ENCODE results near the gene ADCK1. TPM values are rescaled to one million over a fixed set of nuclear protein-coding genes. Genes with fewer than 3 reads are reported as not detected.

Gene ADCK1
- polyA plus RNA-seq, 1 donor from 2014 or later: 13.6 TPM

GRCh38 chr14:77965919-77966435 is 166.1 kb downstream of the ADCK1 start:
- no peaks in the 10 kb centered on the region for H3K9me3 ChIP-seq (ENCODE audit: low read length)
- no peaks in the 10 kb centered on the region for H3K36me3 ChIP-seq (ENCODE audit: insufficient read depth, low read length)
- H3K9ac ChIP-seq (ENCODE audit: low read length): peak overlapping the region; percentile 20
- no peaks in the 10 kb centered on the region for H3F3A ChIP-seq (ENCODE audit: insufficient read depth, low read length, poor library complexity, severe bottlenecking)
- peaks cover 6% of the 10 kb centered on the region for H3K27me3 ChIP-seq (ENCODE audit: insufficient read depth, low read depth, low read length)
- H3K4me2 ChIP-seq (ENCODE audit: low read length): no peak overlapping the region
- peak overlapping the region; percentile 48 for H3K4me3 ChIP-seq (ENCODE audit: low read length)
- no peaks in the 10 kb centered on the region for H3K79me2 ChIP-seq (replicated peaks; ENCODE audit: insufficient read depth, low read length)
- TF ChIP-seq, protein P1, sequence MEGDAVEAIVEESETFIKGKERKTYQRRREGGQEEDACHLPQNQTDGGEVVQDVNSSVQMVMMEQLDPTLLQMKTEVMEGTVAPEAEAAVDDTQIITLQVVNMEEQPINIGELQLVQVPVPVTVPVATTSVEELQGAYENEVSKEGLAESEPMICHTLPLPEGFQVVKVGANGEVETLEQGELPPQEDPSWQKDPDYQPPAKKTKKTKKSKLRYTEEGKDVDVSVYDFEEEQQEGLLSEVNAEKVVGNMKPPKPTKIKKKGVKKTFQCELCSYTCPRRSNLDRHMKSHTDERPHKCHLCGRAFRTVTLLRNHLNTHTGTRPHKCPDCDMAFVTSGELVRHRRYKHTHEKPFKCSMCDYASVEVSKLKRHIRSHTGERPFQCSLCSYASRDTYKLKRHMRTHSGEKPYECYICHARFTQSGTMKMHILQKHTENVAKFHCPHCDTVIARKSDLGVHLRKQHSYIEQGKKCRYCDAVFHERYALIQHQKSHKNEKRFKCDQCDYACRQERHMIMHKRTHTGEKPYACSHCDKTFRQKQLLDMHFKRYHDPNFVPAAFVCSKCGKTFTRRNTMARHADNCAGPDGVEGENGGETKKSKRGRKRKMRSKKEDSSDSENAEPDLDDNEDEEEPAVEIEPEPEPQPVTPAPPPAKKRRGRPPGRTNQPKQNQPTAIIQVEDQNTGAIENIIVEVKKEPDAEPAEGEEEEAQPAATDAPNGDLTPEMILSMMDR (IDR thresholded peaks at IDR 0.05; ENCODE audit: poor library complexity, severe bottlenecking): no peak
- TF ChIP-seq, protein P2, sequence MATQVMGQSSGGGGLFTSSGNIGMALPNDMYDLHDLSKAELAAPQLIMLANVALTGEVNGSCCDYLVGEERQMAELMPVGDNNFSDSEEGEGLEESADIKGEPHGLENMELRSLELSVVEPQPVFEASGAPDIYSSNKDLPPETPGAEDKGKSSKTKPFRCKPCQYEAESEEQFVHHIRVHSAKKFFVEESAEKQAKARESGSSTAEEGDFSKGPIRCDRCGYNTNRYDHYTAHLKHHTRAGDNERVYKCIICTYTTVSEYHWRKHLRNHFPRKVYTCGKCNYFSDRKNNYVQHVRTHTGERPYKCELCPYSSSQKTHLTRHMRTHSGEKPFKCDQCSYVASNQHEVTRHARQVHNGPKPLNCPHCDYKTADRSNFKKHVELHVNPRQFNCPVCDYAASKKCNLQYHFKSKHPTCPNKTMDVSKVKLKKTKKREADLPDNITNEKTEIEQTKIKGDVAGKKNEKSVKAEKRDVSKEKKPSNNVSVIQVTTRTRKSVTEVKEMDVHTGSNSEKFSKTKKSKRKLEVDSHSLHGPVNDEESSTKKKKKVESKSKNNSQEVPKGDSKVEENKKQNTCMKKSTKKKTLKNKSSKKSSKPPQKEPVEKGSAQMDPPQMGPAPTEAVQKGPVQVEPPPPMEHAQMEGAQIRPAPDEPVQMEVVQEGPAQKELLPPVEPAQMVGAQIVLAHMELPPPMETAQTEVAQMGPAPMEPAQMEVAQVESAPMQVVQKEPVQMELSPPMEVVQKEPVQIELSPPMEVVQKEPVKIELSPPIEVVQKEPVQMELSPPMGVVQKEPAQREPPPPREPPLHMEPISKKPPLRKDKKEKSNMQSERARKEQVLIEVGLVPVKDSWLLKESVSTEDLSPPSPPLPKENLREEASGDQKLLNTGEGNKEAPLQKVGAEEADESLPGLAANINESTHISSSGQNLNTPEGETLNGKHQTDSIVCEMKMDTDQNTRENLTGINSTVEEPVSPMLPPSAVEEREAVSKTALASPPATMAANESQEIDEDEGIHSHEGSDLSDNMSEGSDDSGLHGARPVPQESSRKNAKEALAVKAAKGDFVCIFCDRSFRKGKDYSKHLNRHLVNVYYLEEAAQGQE (IDR thresholded peaks at IDR 0.05; ENCODE audit: borderline replicate concordance): no peak
- TF ChIP-seq RAD21 (conservative IDR thresholded peaks at IDR 0.05) (no peak), POLR2AphosphoS5 (IDR thresholded peaks at IDR 0.05) (no peak), MXI1 (conservative IDR thresholded peaks at IDR 0.05; ENCODE audit: poor library complexity, severe bottlenecking) (no peak), SMC3 (conservative IDR thresholded peaks at IDR 0.05; ENCODE audit: poor library complexity) (no peak), TAF1 (IDR thresholded peaks at IDR 0.05; ENCODE audit: low read depth) (no peak)
- H3K9me2 ChIP-seq (ENCODE audit: insufficient read depth, low read length): no peaks in the 10 kb centered on the region
- H4K20me1 ChIP-seq (ENCODE audit: insufficient read depth): no peaks in the 10 kb centered on the region
- no peak overlapping the region for H2AFZ ChIP-seq (ENCODE audit: low read depth, low read length)
- H3K27ac ChIP-seq (ENCODE audit: low read length): no peak overlapping the region

- Histone ChIP-seq H3F3A (ENCODE audit: insufficient read depth, low read length, poor library complexity, severe bottlenecking) (no peaks in the 10 kb centered on the region), H3K9ac (ENCODE audit: low read length) (no peak overlapping the region), H4K20me1 (ENCODE audit: insufficient read depth) (no peaks in the 10 kb centered on the region), H2AFZ (ENCODE audit: low read depth, low read length) (no peak overlapping the region), H3K9me2 (ENCODE audit: insufficient read depth, low read length) (no peaks in the 10 kb centered on the region), H3K36me3 (ENCODE audit: insufficient read depth, low read length) (no peaks in the 10 kb centered on the region), H3K27me3 (ENCODE audit: insufficient read depth, low read depth, low read length) (peaks cover 6% of the 10 kb centered on the region), H3K9me3 (ENCODE audit: low read length) (no peaks in the 10 kb centered on the region), H3K4me2 (ENCODE audit: low read length) (no peak overlapping the region), H3K27ac (ENCODE audit: low read length) (no peak overlapping the region), H3K79me2 (replicated peaks; ENCODE audit: insufficient read depth, low read length) (no peaks in the 10 kb centered on the region), H3K4me3 (ENCODE audit: low read length) (no peak overlapping the region)
- TF ChIP-seq, protein P1 (IDR thresholded peaks at IDR 0.05; ENCODE audit: poor library complexity, severe bottlenecking): no peak
- TF ChIP-seq, protein P2 (IDR thresholded peaks at IDR 0.05; ENCODE audit: borderline replicate concordance): no peak
- TF ChIP-seq POLR2AphosphoS5 (IDR thresholded peaks at IDR 0.05): no peak
- TF ChIP-seq SMC3 (conservative IDR thresholded peaks at IDR 0.05; ENCODE audit: poor library complexity): no peak
- TF ChIP-seq MXI1 (conservative IDR thresholded peaks at IDR 0.05; ENCODE audit: poor library complexity, severe bottlenecking): no peak
- no peak for TF ChIP-seq TAF1 (IDR thresholded peaks at IDR 0.05; ENCODE audit: low read depth)
- no peak for TF ChIP-seq RAD21 (conservative IDR thresholded peaks at IDR 0.05)
- TF ChIP-seq EP300 (conservative IDR thresholded peaks at IDR 0.05; ENCODE audit: poor library complexity, severe bottlenecking): no peak
- no peak for TF ChIP-seq EZH2 (IDR thresholded peaks at IDR 0.05; ENCODE audit: borderline replicate concordance, insufficient read depth, low read length, poor library complexity, severe bottlenecking)
Observed at GRCh38 chr14:77967110-77967509, 167.2 kb downstream of the ADCK1 start.

Data from neural cell (in vitro differentiated cells).